Tongue (tissue), 2 donors: ENCODE results near the gene LIN7B. TPM values are rescaled to one million over a fixed set of nuclear protein-coding genes. Genes with fewer than 3 reads are reported as not detected.

Source experiments
- DNase-seq: peaks from one replicate; pipeline ENCODE4 v3.0.0-alpha.2; 2015
- total RNA-seq: library from RNA; depleted of rRNA; stranded (reverse); fragments of >200 nt; gene quantifications from one replicate; pipeline ENCODE4 v1.2.3, GENCODE V29; 2014

Gene LIN7B, protein sequence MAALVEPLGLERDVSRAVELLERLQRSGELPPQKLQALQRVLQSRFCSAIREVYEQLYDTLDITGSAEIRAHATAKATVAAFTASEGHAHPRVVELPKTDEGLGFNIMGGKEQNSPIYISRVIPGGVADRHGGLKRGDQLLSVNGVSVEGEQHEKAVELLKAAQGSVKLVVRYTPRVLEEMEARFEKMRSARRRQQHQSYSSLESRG
- total RNA-seq, result 6.1 TPM

DNA sequence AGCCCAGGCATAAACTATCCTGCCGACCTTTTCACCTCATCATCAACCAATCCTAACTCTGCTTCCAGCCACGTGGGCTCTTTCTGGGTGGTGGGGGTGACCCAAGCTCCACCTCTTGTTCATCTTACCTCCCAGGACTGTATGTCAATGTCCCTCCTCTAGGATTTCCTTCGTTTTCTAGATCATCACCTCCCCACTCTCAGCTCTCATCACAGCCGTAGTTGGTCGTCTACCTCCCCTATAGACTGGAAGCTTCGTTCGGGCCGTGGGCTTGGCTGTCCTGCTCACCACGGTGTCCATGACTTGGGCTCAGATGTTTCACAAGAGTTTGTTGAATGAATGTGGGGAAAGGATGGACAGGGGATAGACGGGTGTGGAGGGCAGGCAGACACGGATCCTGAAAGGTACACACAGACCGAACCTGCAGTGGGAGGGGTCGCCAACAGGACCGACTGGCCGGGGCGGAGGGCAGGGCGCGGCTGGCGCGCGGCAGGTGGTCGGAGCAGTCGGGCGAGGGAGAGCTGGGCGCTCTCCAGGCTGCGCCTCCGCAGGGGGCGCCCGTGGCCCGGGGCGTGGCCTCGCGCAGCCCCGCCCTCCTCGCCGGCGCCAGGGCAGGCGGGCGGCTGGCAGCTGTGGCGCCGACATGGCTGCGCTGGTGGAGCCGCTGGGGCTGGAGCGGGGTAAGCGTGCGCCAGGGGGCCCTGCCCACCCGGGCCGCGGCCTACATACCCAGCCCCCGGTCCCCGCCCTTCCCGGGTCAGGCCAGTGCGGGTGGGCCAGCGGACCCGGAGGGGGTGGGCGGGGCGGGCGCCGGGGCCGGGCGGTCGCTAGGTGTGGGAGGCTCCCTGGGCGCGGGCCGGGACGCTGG, at the start of gene LIN7B:
TSS of gene LIN7B (plus strand) at position 609 of the 868 bp plus-strand sequence. CDS start at position 644, 35 bp downstream.
- peak; percentile 88 for DNase-seq

DNA sequence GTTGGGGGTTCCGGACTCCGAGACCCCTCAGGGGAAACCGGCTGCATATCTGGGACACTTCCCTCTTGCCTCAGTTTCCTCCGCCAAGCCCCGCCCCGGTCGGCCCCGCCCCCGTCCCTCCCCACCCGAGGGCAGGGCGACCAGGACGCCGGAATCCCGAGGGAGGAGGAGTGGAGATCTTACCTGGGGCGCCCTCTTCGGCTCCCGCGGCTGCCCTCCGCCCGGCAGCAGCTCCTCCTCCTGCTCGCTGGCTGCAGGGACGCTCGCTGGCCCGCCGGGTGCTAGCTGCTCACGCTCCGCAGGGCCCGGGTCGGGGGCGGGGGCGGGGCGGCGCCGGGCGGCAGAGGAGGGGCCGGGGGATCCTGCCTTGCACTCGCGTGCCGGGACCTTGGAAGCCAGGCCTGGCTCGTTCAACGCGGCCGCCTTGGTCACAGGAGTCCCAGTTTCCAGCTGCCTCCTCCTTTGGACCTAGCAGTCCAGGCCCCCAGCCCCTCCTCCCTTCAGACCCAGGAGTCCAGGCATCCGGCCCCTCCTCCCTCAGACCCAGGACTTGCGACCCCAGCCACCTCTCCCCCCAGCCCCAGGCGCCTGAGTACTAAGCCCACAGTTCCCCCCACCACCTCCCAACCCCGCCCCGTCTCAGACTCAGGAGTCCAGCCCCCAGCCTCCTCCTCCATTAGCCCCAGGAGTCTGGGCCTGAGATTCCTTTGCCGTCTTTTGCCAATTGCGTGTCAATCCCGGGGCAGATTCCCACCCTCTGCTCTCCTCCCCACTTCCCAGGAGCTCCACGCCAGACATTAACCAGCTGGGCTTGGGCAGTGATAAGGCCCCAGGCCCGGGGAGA, 49.2 kb upstream of the LIN7B start, which contains the start of gene NTF4:
TSS of gene NTF4 (minus strand) at position 51 of the 844 bp plus-strand sequence. CDS start 2,821 bp downstream, outside the sequence.
- peak; percentile 49 for DNase-seq

DNA sequence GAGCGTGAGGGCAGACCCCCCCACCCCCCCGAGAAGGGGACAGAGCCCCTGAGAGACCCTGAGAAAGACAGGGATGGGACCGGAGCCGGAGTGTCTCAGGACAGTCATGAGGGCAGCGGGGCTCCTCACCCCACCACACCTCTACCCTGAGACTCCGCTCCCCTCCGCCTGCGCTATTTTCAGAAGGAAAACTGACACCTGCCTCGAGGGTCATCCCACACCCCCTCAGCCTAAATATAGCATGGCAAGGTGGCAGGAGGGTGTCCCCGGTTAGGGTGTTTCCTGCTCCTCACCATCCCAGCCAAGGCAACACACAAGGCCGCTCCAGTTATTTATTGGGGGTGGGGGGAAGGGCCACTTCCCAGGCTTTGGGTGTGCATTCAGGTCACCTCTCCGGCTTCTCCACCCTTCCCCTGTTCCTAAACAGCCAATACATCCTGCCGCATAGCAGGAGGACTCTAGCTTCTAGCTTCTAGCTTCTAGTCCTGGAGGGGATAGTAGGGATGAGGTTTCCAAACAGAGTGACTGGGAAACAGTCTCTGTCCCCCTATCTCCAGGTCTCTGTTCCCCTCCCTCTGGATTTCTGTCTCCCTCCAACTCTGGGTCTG, 48.2 kb upstream of the LIN7B start:
- DNase-seq, result peak; percentile 29

- DNase-seq, result no peak
Measured at GRCh38 chr19:49067554-49067953, 46.6 kb upstream of the LIN7B start.

DNA sequence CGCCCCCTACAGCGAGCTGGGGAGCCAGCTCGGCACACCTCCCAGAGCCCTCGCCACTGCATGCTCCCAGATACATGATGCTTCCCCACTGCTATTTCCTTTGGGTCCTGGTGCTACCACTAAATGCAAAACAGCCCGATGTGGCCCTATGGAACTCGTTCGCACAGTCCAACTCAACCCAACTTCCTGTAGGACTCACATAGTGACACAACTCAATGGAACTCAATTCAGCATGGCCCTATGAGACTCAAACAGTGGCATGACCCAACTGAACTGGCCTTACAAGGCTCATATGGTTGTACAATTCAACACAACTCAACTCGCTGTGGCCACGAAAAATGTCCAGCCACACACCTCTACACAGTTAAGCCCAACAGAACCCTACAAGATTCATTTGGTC, 45.1 kb upstream of the LIN7B start:
- DNase-seq, result no peak

GRCh38 chr19:49070416-49070815, 43.8 kb upstream of the LIN7B start:
- no peak for DNase-seq

DNA sequence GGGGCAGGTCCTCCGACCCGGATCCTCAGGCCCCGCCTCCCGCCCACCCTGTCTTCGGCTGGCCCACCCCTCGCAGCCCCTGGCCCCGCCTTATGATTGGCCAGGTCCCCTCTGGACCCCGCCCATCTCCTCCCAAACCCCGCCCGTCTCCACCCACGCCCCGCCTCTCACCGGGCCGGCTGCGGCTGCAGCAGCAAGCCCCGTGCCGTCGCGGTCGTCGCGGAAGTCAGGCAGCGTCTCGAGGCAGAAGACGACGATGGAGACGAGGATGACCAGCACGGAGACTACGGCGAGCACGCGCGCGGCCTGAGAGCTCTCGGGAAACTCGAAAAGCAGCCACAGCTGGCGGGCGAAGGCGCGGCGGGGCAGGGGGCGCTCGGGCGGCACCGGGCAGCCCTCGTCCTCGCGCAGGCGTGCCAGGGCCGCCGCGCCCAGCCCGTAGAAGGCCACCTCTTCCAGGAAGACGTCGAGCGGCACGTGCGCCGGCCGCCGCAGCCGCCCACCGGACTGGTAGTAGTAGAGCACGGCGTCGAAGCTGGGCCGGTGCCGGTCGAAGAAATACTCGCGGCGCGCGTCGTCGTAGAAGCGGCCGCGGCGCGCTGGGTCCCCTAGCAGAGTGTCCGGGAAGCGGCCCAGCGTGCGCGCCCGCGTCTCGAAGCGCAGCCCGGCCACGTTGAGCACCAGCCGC, 42.2 kb upstream of the LIN7B start:
- peak; percentile 34 for DNase-seq

DNA sequence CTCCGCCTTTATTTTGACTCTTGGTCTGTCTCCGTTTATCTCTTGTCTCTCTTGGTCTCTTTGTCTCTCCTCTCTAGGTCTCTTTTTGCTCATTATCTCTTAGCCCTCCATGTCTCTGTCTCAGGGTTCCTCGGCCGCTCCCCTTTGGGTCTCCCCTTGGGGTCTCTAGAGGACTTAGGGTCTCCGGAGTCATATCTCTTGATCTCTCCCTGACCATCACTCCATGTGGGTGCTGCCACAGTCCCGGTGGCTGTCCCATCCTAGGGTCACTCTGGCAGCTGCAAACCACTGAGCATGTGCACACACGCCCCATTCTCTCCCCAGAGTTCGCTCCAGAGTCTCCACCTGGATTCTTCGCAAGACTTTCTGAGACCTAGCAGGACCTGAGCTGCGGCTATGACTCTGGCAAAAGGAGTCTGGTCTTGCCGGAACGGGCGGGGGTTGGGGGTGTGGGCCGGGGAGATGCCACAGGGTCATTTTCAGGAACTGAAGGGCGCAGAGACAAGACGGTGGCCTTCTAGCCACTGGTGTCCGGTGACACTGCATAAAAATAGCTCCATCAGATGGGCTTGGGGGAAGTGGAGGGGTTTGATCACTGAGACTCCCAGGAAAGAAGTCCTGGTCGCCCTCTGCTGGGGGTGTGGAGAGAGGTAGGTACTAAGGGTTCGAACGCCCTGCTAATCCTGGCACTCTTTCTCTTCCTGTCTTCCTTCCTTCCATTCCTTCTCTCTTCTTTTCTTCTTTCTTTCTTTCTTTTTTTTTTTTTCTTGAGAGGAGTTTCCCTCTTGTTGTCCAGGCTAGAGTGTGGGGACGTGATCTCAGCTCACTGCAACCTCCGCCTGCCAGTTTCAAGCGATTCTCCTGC, 40.4 kb upstream of the LIN7B start:
- peak; percentile 73 for DNase-seq

DNA sequence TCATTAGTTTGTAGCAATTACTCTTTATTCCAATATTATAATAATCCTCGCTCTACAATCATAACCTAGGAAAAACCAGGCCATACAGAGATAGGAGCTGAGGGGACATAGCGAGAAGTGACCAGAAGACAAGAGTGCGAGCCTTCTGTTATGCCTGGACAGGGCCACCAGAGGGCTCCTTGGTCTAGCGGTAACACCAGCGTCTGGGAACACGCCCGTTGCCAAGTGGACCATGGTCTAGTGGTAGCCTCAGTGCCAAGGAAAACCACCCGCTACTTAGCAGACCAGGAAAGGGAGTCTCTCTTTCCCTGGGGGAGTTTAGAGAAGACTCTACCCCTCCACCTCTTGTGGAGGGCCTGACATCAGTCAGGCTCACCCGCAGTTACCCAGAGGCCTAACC, 39.3 kb upstream of the LIN7B start:
- DNase-seq, result peak; percentile 55

- no peak for DNase-seq
Measured at GRCh38 chr19:49080392-49080791, 33.8 kb upstream of the LIN7B start.

GRCh38 chr19:49081273-49081672, 32.9 kb upstream of the LIN7B start:
- DNase-seq, result no peak

DNA sequence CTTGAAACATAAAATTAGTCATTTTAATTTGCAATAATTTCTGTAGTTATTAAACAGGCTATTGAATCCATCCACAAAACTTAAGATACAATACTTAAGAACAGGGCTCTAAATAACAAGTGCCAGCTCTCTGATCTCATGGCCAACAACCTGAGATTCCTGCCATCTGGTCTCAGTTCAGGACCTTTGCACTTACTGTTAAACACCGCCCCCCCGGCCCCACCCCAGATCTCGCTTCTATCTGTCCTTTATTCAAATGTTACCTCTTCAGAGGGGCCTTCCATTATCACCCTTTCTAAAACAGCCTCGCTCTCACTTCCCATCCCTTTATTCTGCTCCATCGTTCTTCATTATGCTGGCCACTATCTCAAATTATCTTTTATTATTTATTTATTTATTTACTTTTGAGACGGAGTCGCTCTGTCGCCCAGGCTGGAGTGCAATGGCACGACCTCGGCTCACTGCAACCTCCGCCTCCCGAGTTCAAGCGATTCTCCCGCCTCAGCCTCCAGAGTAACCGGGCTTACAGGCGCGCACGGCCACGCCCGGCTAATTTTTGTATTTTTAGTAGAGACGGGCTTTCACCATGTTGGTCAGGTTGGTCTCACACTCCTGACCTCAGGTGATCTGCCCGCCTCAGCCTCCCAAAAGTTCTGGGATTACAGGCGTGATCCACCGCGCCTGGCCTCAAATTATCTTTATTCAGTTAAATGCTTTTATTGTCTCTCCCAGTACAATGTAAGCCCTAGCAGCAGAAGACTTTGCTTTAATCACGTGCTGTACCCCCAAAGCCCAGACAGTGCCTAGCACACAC, 29.8 kb upstream of the LIN7B start:
- DNase-seq, result no peak

DNA sequence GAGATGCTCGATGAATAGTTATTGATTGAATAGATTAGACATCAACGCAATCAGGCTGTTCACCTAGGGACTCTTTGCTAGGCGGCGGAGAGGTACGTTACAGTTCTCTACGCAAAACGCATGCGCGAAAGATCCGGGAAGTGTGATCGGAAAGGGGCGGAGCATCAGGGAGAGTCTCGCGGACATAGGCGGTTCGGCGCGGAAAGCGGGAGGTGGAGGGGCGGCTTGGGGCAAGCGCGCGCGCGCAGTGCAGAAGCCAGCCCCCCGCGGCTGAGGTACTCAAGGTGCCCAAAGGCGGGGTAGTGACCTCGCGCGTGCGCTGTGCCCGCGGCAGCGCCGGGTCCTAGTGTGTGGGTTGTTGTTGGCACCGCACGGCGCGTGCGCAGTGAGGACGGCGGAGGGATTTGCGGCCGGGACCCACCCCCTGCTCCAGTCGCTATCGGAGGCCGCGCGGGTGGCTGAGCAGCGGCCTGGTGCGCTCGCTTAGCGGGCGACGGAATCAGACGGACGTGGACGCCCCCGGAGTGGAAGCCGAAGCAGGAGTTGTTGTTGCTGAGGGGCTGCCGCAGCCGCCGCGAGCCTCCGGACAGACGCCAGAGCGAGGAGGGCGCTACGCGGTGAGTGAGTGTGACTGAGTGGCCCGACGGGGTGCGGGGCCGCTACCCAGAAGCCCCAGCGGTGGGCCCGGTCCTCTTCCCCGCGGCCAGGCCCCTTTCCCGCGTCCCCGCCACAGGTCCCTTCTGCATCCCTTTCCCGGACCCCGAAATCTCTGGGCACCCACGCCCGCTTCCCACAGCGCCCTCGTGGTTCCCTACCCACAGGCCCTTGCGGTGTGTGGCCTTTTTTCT, 28.9 kb upstream of the LIN7B start, which contains the start of gene SNRNP70:
TSS of gene SNRNP70 (plus strand) at position 432 of the 848 bp plus-strand sequence. CDS start 964 bp downstream, outside the sequence.
- peak; percentile 100 for DNase-seq

GRCh38 chr19:49085868-49086232, 28.3 kb upstream of the LIN7B start:
- no peak for DNase-seq

GRCh38 chr19:49086296-49086695, 27.9 kb upstream of the LIN7B start:
- DNase-seq, result no peak

DNA sequence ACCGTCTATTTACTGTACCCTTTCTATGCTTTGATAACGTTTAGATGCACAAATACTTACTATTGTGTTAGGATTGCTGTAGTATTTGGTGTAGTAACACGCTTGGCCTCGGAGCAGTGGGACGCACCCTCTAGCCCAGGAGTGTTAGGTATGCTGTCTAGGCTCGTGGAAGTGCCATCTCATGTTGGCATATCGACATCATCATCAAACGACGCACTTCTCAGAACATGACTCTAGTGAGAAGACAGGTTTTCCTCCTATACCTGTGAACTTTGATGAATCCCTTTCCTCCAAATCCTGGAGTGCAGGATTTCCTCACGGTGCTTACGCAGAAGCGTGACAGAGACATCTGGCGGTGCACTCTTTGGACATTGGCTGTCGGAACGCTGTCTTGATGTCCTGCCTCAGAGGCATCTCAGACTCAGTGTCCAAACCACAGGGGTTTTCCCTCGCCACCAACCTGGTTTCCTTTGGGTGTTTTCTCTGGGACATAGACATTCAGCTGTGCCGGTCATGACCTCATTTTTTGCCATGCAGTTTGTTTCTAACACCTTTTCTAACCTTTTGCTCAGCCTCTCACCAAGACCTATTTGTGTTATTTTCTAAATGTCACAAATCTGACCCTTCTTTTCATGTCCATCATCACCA, 22.7 kb upstream of the LIN7B start:
- no peak for DNase-seq

- no peak for DNase-seq
Measured at GRCh38 chr19:49092686-49093085, 21.5 kb upstream of the LIN7B start.
